AG04449 (cell line): ENCODE data around the gene SPATA24.
A peak's percentile ranks its signal among the peaks of the same experiment; 100 is the strongest.

Experiments used
- CTCF ChIA-PET: fragments of 350-600 bp; formaldehyde crosslinking; extraction: SDS; loops from one replicate; lab custom pipeline; 2021; ENCODE audit warnings: antibody characterized with exemption; lab: Yijun Ruan, JAX
- POLR2A ChIA-PET: fragments of 400-600, 350-600 bp; formaldehyde crosslinking; extraction: SDS; loops from one replicate; lab custom pipeline; 2020; ENCODE audit warnings: antibody characterized with exemption, inconsistent platforms; lab: Yijun Ruan, JAX
- DNase-seq: peaks from one replicate; pipeline ENCODE4 v3.0.0-alpha.2; 2010; ENCODE audit warnings: low read depth, low spot score
- H3K4me3 ChIP-seq: 2 replicates; pipeline ENCODE4 v1.5.1; 2011; ENCODE audit warnings: low read depth, mild to moderate bottlenecking, control low read depth, low read length
- CTCF ChIP-seq: IDR thresholded peaks from one replicate; pipeline ENCODE4 v1.5.1; 2011; ENCODE audit warnings: mild to moderate bottlenecking, moderate library complexity, low read length, control low read depth, inconsistent platforms; ENCODE audit not compliant: insufficient read depth; ENCODE audit errors: missing control alignments

The SPATA24 gene

DNA sequence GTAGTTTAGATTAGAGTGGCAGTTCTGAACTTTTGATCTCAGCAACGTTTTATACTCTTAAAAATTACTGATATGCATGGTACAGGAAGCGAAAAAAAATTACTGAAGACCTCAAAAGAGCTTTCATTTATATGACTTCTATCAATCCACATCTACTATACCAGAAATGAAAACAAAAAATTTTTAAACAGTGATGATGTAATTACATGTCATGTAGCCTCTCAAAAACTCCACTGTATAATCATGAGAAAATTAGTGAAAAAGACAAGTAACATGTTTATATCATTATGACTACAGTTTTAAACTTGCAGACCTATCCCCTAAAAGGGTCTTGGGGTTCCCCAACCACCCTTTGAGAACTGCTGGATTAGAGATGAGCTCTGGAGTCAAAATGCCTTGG, 26.1 kb upstream of the SPATA24 start:
- POLR2A ChIA-PET, result no interaction called here
- CTCF ChIA-PET, result interaction anchor here (1.1 to 5.5 kb wide), 4 partner anchors 8 to 87 kb away, joined by 3 to 62 read pairs (median 30); no protein-coding TSS in a partner anchor
- no peak overlapping the region for H3K4me3 ChIP-seq
- TF ChIP-seq CTCF, result no peak
- DNase-seq, result no peak

GRCh38 chr5:139426203-139426885, 22.5 kb upstream of the SPATA24 start:
- no peak for DNase-seq
- ChIA-PET POLR2A (no interaction called here), CTCF (interaction anchor here (9.9 kb wide), 1 partner anchor 89 kb away, joined by 730 read pairs; no protein-coding TSS in a partner anchor)

DNA sequence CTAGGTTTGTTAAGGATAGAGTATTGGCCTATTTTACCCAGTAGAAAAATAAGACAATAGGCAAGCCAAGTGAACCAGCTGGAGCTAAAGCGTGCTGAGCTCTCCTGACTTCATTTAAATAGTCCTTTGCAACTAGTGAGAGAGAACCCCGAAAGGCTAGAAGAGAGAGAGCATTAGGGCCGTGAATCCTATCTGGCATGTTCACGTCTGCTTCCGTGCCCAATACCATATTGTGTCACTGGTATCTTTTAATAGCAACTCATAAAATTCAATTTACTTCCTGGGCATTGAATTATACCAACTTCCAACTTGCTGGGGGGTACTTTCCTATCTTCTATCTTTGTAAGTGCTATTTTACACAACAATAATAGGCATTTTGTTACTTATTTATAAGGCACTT, 21.6 kb upstream of the SPATA24 start:
- CTCF ChIA-PET, result interaction anchor here (9.9 kb wide), 1 partner anchor 90 kb away, joined by 730 read pairs; no protein-coding TSS in a partner anchor
- H3K4me3 ChIP-seq, result no peak overlapping the region
- no peak for TF ChIP-seq CTCF
- no peak for DNase-seq
- POLR2A ChIA-PET, result no interaction called here

More at GRCh38 chr5:139426203-139426885, 22.5 kb upstream of the SPATA24 start:
- H3K4me3 ChIP-seq, result no peak overlapping the region
- no peak for TF ChIP-seq CTCF

DNA sequence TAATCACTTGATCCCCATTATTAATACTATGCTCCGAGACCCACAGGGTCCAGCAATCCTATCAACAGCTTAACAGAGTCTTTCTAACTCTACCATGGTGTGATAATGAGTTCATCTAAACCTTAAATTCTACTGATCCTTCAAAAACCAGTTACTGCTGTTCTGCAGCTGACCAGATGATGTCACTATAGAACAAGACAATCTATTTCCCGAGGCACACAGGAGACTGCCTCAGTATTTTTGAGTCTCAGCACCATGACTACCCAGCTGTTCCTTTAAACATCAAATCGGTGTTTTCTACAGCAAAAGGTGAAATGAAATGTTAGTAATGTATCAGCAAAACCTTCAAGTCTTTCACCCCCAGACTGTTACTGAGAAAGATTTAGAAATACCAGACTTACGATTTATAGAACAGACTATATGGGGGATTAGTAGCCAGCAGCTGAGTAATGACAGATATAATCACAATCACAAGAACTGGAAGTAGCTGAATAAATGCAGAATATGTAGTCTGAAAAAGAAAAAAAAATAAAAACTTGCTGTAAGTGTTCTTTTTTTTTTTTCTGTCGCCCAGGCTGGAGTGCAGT, 18.5 kb upstream of the SPATA24 start:
- POLR2A ChIA-PET, result interaction anchor here (0.8 to 1.3 kb wide), 3 partner anchors 17 to 91 kb away, joined by 3 to 4 read pairs (median 3); partner anchors contain the start of gene DNAJC18
- CTCF ChIA-PET, result interaction anchor here (0.6 to 9.9 kb wide), 40 partner anchors 8 to 343 kb away, joined by 3 to 730 read pairs (median 6); partner anchors contain the start of genes CXXC5, DNAJC18, SPATA24 and STING1
- H3K4me3 ChIP-seq, result no peak overlapping the region
- no peak for DNase-seq
- TF ChIP-seq CTCF, result peak; percentile 72

DNA sequence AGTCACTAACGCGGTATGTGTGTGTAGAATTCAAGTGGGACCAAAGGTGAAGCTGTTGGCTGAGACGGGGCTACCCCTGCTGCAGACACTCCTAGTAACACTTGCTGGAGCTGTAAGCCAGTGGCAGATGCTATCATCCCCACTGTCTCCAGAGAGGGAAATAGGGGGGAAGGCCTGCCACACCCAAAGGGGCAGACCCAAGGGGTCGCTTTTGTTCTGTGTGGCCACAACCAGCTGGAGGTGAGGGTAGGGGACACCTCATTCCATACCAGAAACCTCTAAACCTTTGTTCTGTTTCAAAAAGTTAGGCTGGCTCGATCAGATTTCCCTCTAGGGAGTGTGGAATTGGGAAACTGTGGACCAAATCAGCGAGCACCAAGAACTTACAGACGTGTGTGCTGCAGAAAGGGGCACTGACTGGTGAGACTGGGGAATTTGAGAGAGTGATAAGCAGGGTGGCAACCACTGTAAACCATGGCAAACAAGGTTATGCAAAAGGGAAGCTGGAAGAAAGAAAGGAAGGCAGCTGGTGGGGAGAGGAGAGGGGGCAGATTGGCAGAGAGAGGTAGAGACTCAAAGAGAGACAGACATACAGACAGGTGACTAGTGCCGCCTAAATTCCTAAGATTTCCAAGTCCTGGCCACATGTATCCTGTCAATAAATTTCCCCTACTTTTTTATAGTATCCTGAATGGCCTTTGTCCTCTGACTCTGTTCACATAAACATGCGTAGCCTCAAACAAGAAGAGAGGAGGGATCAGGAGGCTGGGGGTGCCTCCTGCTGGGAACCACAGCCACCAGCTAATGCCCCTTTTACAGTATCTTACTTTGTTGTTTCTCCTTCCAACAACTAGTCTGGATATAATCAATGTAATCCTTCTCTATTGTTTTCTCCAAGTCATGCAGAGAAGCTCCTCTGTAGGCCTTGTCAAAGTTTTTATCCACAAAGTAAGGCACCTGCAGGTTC, 15.6 kb upstream of the SPATA24 start:
- H3K4me3 ChIP-seq, result no peak overlapping the region
- ChIA-PET POLR2A (interaction anchor here (1.0 kb wide), 1 partner anchor 16 kb away, joined by 3 read pairs; the partner anchor contains the start of gene SPATA24), CTCF (interaction anchor here (1.2 to 9.9 kb wide), 12 partner anchors 8 to 214 kb away, joined by 3 to 730 read pairs (median 19); partner anchors contain the start of genes DNAJC18 and STING1)
- no peak for DNase-seq
- TF ChIP-seq CTCF, result no peak
